H1 (cell line): Measurements from ENCODE around the gene CCDC47. TPM values are rescaled to one million over a fixed set of nuclear protein-coding genes. Genes with fewer than 3 reads are reported as not detected.

ENCODE experiments used
- ASH2L ChIP-seq: fragments of 200-600, 300-600 bp; sonication (generic); IDR thresholded peaks from one replicate; pipeline ENCODE4 v1.7.1; 2017; ENCODE audit warnings: low read length
- BCL11A ChIP-seq, 2 experiments: IDR thresholded peaks; one replicate each; pipeline ENCODE4 v1.6.1; 2011; ENCODE audit warnings: low read depth in 2 of 2, low read length in 2 of 2, mild to moderate bottlenecking in 2 of 2
- CBX5 ChIP-seq: fragments of 300-800, 300-1000 bp; sonication (generic); IDR thresholded peaks from 2 replicates; pipeline ENCODE4 v1.7.1; 2016; ENCODE audit warnings: antibody characterized with exemption, low read length, low read depth
- CBX8 ChIP-seq: fragments of 300-800, 300-1000 bp; sonication (generic); IDR thresholded peaks from 2 replicates; pipeline ENCODE4 v1.7.1; 2016; ENCODE audit warnings: low read depth, low read length, borderline replicate concordance
- CTBP2 ChIP-seq: IDR thresholded peaks from 2 replicates; pipeline ENCODE4 v1.7.0; 2011; ENCODE audit warnings: borderline replicate concordance, mild to moderate bottlenecking, moderate library complexity, mixed read lengths, low read length; ENCODE audit not compliant: insufficient read depth, insufficient read length
- EGR1 ChIP-seq: IDR thresholded peaks from 2 replicates; pipeline ENCODE4 v1.6.1; 2011; ENCODE audit warnings: low read depth, low read length, borderline replicate concordance
- FOSL1 ChIP-seq: IDR thresholded peaks from 2 replicates; pipeline ENCODE4 v1.6.1; 2011; ENCODE audit warnings: mild to moderate bottlenecking, low read depth, low read length, moderate library complexity; ENCODE audit not compliant: insufficient read depth
- GABPA ChIP-seq: IDR thresholded peaks from 2 replicates; pipeline ENCODE4 v1.6.1; 2011; ENCODE audit warnings: mild to moderate bottlenecking, low read length, moderate library complexity, borderline replicate concordance; ENCODE audit not compliant: insufficient read depth
- GTF2F1 ChIP-seq: IDR thresholded peaks from 2 replicates; pipeline ENCODE4 v1.6.1; 2012; ENCODE audit warnings: low read depth, low read length, improper control_type of control experiment, borderline replicate concordance
- KDM5A ChIP-seq: fragments of 200-600 bp; IDR thresholded peaks from 2 replicates; pipeline ENCODE4 v1.7.1; 2012; ENCODE audit warnings: mild to moderate bottlenecking, low read length, inconsistent platforms, mixed read lengths
- MAFK ChIP-seq: IDR thresholded peaks from 2 replicates; pipeline ENCODE4 v1.6.1; 2012; ENCODE audit warnings: low read depth, mild to moderate bottlenecking, improper control_type of control experiment, low read length
- PHF8 ChIP-seq: fragments of 200-600 bp; sonication (generic); conservative IDR thresholded peaks from 2 replicates; pipeline ENCODE4 v1.7.1; 2012; ENCODE audit warnings: low read depth, mild to moderate bottlenecking, inconsistent platforms, low read length, moderate library complexity
- POLR2A ChIP-seq, 2 experiments: IDR thresholded peaks; 1 replicate in 1 of 2; 2 replicates in 1 of 2; pipeline ENCODE4 v1.6.1; 2011; ENCODE audit warnings: low read depth in 2 of 2, low read length in 2 of 2, mild to moderate bottlenecking in 2 of 2; ENCODE audit errors: control extremely low read depth in 1 of 2
- RAD21 ChIP-seq, 2 experiments: IDR thresholded peaks in 1 of 2; conservative IDR thresholded peaks in 1 of 2; 2 replicates each; pipeline ENCODE4 v1.6.1; 2011; ENCODE audit warnings: low read depth in 2 of 2, low read length in 2 of 2, improper control_type of control experiment in 1 of 2, inconsistent platforms in 1 of 2, mild to moderate bottlenecking in 1 of 2, moderate library complexity in 1 of 2
- RBBP5 ChIP-seq: IDR thresholded peaks from 2 replicates; pipeline ENCODE4 v1.7.1; 2012; ENCODE audit warnings: low read depth, mild to moderate bottlenecking, inconsistent platforms, low read length, moderate library complexity, borderline replicate concordance
- RFX5 ChIP-seq: IDR thresholded peaks from 2 replicates; pipeline ENCODE4 v1.6.1; 2011; ENCODE audit warnings: low read depth, low read length, improper control_type of control experiment, borderline replicate concordance
- SAP30 ChIP-seq: fragments of 300-600 bp; sonication (generic); IDR thresholded peaks from 2 replicates; pipeline ENCODE4 v1.7.1; 2012; ENCODE audit warnings: low read length, moderate library complexity, mild to moderate bottlenecking, inconsistent platforms; ENCODE audit not compliant: insufficient read depth, insufficient replicate concordance
- SIN3A ChIP-seq, 2 experiments: IDR thresholded peaks in 1 of 2; conservative IDR thresholded peaks in 1 of 2; 2 replicates each; pipeline ENCODE4 v1.6.1; 2011 to 2012; ENCODE audit warnings: low read length in 2 of 2, improper control_type of control experiment in 1 of 2, low read depth in 1 of 2, mild to moderate bottlenecking in 1 of 2
- SIX5 ChIP-seq: IDR thresholded peaks from 2 replicates; pipeline ENCODE4 v1.6.1; 2011; ENCODE audit warnings: mild to moderate bottlenecking, low read depth, low read length
- SRF ChIP-seq: IDR thresholded peaks from 2 replicates; pipeline ENCODE4 v1.6.1; 2011; ENCODE audit warnings: mild to moderate bottlenecking, low read depth, low read length, moderate library complexity
- TAF1 ChIP-seq: IDR thresholded peaks from 2 replicates; pipeline ENCODE4 v1.6.1; 2011; ENCODE audit warnings: mild to moderate bottlenecking, low read depth, low read length
- TCF12 ChIP-seq: IDR thresholded peaks from 2 replicates; pipeline ENCODE4 v1.6.1; 2011; ENCODE audit warnings: low read depth, mild to moderate bottlenecking, low read length
- TEAD4 ChIP-seq: IDR thresholded peaks from 2 replicates; pipeline ENCODE4 v1.6.1; 2012; ENCODE audit warnings: low read depth, low read length, inconsistent platforms, mixed read lengths
- polyA plus RNA-seq, 7 experiments: library from polyadenylated mRNA; depleted of rRNA in 3 of 7; stranded (reverse) in 5 of 7; unstranded in 2 of 7; fragments of >200 nt in 5 of 7; fragments of 200-250 nt in 2 of 7; gene quantifications; 1 replicate in 5 of 7; 2 replicates in 1 of 7; 4 replicates in 1 of 7; pipeline versions ENCODE4 v1.2.1 to v1.2.3, GENCODE V29; 2011 to 2013; ENCODE audit warnings: missing spikeins in 2 of 7, mixed read lengths in 2 of 7
- total RNA-seq: library from RNA; stranded (reverse); fragmentation: NEBNext Ultra II Directional; extraction: Animal tissue kit (Norgen Biotek cat#: 25700); gene quantifications from 2 replicates; pipeline ENCODE4 v1.2.1, GENCODE V29; 2021

Gene CCDC47
- total and polyA plus RNA-seq, 2 of the 8 experiments (the other 6 are each of a cell fraction or from before 2014, with no cell fraction given): 21.2 to 83.1 TPM

DNA sequence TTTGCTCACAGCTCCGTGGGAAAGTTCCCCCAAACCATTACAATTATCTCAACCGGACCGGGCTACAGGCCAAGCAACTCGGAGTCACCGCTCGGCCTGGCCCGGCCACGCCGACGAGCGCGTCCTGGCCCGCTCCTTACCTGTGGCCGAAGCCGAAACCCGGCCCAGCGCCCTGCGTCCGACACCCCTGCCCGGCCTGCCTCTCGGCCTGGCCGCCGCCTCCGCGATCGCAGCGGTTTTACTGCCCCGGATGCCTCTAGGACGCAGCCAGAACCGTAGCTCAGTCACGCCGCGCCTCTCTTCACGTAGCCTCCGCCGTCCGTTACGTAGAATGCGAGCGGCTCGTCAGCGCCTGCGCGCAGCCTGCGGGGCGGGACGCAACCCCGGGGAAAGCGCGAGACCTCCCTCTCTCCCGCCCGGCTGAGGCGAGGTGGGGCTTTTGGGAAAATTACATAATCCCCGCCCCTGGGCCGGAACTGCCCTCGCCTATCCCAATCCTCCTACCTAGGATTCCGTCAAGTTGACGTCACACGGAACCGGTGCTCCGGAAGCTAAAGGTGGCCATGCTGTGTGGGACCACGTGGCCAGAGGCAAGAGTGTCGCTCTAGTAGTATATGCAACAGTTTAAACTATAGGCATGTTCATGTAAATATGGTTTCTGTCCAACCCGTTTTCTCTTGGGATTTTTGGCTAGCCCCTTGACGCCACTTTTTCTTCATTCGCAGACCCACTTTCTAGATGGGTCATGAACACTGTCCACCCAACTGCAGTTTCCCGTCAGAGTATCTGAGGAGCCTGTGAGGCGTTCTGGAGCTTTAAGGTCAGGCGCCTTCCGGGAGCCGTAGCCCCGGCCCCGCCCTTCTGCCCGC, at the start of gene CCDC47 (continued):
- no peak for TF ChIP-seq SRF
- TF ChIP-seq SAP30: no peak
- TF ChIP-seq EGR1: no peak
- no peak for TF ChIP-seq SIX5
- TF ChIP-seq BCL11A (IDR thresholded peaks at IDR 0.05; ENCODE audit: low read depth in 2 of 2, low read length in 2 of 2): no peak
- TF ChIP-seq TCF12: no peak
- TF ChIP-seq RFX5: no peak
- no peak for TF ChIP-seq RAD21 (IDR thresholded peaks at IDR 0.05 in 1 of 2, conservative IDR thresholded peaks at IDR 0.05 in 1 of 2; ENCODE audit: low read depth in 2 of 2, low read length in 2 of 2)
- TF ChIP-seq GABPA: peak; percentile 89
- no peak for TF ChIP-seq CBX8
- TF ChIP-seq POLR2A (IDR thresholded peaks at IDR 0.05; ENCODE audit: control extremely low read depth in 1 of 2, low read depth in 2 of 2, low read length in 2 of 2): peak; percentile 63 to 83
- no peak for TF ChIP-seq KDM5A
- TF ChIP-seq CTBP2: no peak
- TF ChIP-seq SIN3A (conservative IDR thresholded peaks at IDR 0.05 in 1 of 2, IDR thresholded peaks at IDR 0.05 in 1 of 2; ENCODE audit: low read depth in 1 of 2, low read length in 2 of 2): peak; percentile 79 to 88; a peak in 1 of 4 replicates
- no peak; the same call in 1 of the 2 replicates for TF ChIP-seq RBBP5
- no peak for TF ChIP-seq GTF2F1
- no peak for TF ChIP-seq MAFK
- TF ChIP-seq CBX5: no peak
- TF ChIP-seq TAF1: peak; percentile 88
- peak; percentile 60 for TF ChIP-seq ASH2L
- TF ChIP-seq FOSL1: peak; percentile 82; the same call in 1 of the 2 replicates
- TF ChIP-seq TEAD4: peak; percentile 22; the same call in 1 of the 2 replicates
- TF ChIP-seq PHF8: peak; percentile 84
